Measurements from ENCODE around the gene FGF19.

Gene FGF19, protein sequence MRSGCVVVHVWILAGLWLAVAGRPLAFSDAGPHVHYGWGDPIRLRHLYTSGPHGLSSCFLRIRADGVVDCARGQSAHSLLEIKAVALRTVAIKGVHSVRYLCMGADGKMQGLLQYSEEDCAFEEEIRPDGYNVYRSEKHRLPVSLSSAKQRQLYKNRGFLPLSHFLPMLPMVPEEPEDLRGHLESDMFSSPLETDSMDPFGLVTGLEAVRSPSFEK

DNA sequence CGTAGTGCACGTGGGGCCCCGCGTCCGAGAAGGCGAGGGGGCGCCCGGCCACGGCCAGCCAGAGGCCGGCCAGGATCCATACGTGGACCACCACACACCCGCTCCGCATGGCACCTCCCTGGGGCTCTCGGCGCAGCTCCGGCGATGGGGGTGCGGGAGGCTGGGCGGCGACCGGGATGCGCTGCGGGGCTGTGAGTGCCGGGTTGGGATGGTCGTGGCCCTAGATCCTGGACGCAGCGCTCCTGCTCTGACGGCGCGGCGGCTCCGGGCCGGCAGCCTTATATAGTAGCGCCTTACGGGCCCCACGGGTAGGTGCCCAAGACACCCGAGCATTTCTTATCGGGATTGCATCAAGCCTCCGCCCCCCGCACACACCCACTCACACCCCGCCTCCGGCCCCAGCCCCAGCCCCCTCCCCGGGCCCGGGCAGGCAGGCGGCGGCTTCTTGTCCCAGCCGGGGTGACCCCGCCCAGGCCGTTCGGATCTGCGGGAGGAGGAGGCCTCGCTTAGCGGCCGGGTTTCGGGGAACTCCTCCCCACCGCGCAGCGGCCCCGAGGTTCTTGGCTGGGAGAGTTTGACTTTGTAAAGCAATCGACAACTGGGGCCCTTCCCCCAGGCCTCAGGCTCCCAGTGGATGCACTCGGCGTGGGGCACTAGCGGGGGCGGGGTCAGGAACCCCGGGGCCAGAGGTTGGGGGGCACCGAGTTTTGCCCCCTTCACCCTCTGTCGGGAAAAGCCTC is at the start of gene FGF19:
FGF19 (minus strand) TSS at position 255 of the 740 bp plus-strand sequence; CDS start at position 109, 146 bp downstream.
- DNase-seq = peak in 1 of 2 experiments; percentile 34

DNA sequence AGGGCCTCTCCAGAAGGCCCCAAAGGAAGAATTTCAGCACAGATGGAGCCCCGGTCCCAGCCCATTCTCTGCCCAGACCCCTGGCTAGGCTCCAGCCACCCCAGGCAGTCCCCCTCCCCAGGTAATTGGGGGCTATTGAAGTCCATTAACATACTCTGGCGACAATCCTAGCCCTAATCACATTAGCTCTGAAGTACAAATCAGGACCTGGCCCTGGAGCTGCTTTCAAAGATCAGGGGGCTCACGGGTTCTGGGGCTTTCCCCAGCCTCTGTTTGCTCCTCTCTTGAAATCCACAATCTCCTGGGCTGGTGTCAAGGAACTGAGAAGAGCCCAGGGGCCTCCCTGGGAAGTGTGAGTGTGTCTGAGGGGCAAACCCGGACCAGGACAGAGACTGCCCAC is 49.1 kb upstream of the FGF19 start:
- DNase-seq = no peak

DNA sequence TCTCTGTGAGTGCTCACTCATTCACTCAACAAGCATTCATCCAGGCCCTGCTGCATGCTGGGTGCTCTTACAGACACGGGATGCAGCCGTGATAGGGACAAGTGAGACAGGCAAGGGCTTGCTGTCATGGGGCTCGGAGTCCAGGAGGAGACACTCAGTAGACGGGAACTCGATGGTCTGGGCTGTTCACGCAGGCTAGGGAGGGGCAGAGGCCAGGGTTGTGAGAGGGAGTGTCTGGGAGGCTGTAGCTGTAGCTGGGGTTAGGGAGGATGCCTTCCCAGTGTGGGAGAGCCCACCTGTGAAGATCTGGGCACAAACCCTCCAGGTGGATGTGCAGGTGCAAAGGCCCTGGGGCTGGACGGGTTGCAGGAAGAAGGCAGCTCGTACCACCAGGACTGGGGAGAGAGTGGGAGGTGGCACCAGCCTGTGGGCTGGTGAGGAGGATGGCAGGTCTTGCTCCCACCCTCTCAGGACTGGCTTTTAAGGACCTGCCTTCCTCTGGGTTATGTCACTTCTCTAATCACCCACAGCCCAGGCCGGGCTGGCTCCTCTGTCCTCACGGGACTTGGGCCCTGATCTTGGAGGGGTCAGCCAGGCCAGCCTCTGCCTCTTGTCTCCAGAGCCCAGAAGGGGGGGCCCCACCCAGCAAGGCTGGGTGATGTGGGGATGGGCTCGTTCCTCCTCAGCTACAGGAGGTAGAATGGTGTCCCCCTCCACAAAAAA is 47.2 kb upstream of the FGF19 start:
- no peak for DNase-seq

DNA sequence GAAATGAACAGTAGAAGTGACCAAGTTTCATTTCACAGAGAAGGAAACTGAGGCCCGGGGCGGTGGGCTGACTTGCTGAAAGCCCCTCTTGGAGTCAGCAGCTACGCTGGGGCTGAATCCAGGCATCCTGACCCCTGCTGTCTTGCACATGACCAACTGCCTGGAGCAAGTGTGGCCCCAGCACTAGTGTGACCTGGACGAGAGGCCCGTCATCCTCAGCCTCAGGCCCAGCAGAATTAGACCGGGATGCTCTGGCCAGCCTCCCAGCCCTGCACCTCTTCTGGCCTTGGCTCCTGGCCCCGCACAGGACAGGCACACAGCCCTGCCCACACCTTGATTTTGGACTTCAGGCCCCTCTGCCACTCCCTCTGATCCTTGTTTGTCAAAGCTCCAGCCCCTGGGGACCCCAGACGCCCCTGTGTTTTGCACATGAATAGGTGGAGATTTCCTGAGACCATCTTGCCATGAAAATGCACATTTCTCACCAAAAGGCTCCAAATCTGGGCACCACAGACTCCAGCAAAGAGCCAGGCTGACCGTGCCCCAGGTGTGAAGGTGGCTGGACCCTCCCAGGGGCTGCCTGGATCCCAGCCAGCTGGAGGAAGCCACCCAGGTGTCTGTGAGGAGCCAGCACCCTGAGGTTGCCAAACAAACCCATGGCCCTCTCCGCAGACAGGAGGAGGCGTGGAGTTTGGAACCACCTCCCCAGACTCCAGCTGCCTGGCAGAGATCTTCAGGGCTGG is 46.5 kb upstream of the FGF19 start:
- DNase-seq = no peak

DNA sequence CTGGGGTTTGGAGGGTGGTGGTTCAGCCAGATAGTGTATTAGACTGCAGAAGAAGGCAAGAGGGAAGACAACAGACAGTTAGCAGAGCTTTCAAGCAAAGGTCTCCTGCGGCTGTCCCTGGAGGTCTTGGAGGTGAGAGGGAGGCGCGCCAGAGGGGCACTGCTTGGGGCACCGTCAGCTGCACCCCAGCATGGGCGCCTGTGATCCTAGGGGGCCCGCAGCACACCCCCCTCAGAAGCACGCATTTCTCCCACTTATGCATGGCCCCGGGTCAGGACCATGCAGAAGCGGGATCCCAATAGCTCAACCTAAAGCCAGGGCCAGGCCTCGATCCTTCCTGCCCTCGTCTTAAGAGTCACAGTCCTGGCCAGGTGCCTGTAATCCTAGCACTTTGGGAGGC is 44.8 kb upstream of the FGF19 start:
- DNase-seq = no peak

DNA sequence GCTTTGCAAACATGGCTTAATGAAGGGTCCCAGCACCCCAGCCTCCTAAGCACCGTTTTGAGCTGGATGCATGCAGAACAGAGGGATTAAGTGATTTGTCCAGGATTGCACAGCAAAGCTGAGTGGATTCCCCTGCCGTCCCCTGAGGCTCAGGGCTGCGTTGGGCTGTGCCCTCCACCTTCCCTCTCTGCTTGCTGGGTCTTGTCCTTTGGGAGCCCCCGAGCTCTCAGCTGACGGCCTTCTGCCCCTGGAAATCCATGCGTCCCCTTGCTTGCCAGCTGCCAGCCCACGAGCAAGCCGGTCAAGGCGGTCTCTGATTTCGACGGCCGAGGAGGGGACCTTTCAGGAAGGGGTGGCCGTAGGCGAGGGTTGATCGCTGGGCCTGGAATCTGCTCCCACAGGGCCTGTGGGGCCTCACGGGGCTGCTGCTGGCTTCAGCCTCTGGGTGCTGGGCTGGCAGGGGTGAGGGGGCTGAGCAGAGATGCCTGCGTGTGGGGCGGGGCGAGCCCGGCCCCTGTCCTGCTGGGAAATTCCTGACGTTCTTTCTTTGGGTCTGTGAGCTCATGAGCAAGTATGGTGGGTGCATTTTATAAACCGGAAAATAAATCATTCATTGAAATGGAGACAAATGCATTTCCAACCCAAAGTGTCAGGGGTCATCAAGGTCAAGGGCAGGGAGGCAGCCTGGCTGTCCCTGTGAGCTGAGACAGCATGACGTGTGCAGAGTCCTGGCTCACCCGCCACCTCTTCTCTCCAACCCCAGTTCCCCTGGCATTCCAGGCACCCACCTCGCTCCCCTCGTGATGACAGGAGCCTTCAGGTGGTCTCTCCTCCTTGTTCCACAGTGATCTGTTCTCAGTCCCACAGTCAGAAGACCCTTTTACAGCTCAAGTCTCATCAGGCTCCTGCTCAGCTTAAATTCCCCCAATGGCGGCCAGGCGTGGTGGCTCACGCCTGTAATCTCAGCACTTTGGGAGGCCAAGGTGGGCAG is 43.2 kb upstream of the FGF19 start:
- DNase-seq = no peak

DNA sequence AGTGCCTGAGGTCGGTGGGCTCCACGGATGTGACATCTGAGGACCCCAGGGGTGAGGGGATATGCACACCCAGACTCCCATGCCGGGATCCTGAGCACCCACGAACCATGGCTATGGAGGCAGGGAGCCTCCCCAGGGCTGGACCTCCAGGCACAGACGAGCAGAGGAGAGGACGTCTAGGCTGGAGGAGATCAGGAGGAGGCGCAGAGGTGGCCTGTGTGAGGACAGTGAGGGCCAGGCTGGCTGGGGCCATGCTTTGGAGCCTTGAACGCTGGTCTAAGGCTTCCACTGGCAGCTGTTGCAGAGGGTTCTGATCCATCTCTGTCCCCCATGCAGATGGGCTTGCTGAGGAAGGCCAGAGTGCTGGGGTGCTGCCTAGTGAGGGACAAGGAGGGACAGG is 42.3 kb upstream of the FGF19 start:
- DNase-seq = no peak

DNA sequence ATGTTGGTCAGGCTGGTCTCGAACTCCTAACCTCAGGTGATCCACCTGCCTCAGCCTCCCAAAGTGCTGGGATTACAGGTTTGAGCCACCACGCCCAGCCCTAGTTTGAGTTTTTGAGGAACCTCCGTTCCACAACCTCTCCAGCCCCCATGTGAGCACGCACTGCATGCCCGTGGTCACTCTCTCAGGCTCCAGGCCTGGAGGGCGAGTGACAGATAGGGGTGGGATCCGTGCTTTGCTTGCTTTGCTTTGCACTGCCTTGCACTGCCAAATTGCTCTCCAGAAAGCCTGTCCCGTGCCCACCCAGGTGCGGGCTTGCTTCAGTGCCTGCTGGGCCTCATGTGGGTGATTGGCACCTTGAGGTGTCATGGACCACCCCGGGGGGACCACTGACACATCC is 41.4 kb upstream of the FGF19 start:
- no peak for DNase-seq

DNA sequence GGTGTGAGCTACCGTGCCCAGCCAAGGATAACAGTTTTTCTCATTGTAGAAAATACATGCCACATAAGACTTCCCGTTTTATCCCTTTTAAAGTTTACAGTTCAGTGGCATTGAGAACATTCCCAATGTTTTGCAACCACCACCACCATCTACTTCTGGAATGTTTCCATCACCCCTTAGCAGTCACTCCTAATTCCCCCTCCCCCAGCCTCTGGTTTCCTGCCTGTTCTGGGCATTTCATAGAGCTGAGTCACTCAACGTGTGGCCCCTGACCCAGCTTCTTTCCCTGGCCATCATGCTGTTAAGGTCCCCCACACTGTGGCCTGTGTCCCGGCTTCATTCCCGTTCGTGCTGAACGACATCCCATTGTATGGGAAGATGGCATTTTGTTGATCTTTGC is 40.6 kb upstream of the FGF19 start:
- no peak for DNase-seq

DNA sequence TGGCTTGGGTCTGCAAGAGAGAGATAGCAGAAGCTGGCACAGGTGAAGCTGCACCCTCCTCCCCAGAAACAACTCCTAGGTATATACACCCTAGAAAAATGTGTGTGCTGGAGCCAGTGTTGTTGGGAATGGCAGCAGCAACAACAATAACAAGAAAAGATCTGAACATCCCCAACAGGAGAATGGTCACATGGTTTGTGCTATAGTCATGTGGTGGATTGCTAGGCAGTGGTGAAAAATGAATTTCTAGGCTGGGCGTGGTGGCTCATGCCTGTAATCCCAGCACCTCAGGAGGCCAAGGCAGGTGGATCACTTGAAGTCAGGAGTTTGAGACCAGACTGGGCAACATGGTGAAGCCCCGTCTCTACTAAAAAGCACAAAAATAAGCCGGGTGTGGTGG is 31.0 kb upstream of the FGF19 start:
- no peak for DNase-seq

DNA sequence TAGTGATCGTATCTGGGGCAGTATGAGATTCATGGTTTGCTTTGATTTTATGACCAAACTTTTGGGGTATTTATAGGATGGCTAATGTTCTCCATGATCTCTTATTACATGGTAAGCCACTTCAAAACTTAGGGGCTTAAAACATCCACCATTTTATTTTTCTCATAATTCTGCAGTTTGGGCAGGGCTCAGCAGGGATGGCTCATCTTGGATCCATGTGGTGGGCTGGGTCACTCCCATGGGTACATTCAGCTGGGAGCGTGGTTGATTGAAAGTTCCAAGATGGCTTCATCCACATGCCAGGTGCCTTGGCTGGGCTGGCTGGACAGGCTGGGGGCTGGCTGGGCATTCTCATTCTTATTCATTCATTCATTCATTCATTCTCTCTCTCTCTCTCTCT is 30.5 kb upstream of the FGF19 start:
- no peak for DNase-seq

DNA sequence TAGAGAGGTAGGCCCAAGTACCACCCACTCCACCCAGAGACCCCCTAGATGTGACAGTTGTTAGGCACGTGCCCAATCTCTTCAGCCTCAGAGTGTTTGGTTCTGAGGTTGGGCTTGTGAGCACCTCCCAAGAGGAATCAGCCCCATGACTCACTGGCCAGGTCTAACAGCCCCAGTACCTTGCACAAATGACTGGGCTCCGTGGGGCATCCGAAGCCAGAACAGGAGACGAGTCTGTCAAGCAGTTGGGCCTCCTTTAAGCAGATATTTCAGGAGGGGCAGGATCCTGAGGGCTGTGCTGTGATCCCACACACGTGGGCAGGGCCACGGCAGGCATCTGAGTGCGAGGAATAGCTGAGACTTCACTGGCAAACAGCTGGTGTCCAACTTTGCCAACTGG is 29.1 kb upstream of the FGF19 start:
- no peak for DNase-seq

DNA sequence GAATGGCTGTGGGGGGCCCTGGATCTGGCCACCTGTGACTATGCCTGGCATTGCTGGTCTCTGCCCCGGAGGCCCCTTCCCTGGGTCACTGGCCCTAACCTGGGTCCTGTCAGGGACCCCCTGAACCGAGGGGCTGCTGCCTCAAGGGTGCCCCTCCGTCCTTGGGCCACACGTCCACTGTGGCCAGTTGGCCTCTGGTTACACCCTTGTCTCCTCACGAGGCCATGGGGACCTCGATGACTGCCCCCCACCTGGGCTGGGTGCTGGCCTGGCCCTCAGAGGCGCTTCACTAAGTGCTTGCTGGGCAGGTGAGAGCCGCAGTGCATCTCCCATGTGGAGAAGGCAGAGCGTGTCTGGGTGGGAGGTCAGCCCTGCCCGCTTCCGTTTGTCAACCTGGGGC is 27.3 kb upstream of the FGF19 start:
- DNase-seq = no peak

DNA sequence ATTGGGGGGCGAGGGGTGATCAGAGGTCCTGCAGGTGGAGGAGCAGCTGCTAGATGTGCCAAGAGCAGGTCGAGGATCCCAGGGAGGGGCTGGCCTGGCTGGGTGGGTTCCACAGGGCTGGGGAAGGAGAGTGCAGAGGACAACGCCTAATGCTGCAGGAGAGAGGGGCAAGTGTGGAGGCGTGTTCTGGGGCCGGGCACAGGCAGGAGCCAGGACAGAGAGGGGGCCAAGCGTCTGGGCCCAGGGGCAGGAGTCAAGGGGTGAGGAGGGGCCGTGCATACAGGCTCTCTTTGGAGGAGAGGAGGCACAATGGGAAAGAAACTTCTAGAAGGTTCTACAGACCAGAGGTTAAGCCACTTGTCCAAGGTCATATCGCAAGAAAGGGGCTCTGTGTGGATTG is 26.7 kb upstream of the FGF19 start:
- no peak for DNase-seq

DNA sequence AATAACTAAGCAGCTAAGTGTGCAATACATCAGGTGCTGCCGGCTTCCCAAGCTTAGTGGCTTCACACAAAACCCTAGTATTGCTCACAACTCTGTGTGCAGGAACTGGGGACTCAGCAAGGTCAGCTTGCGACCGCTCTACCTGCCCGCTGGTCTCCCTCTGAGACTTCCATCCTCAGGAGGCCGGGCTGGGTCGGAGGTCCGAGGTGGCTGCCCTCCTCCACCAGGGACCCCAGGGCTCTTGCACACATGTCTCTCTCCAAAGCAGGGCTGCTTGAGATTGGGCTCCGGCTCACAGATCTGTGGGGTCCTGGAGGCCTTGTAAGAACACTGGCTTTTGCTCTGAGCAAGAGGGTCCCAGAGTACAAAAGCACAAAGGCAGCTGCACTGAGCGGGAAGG is 25.4 kb upstream of the FGF19 start:
- no peak for DNase-seq

DNA sequence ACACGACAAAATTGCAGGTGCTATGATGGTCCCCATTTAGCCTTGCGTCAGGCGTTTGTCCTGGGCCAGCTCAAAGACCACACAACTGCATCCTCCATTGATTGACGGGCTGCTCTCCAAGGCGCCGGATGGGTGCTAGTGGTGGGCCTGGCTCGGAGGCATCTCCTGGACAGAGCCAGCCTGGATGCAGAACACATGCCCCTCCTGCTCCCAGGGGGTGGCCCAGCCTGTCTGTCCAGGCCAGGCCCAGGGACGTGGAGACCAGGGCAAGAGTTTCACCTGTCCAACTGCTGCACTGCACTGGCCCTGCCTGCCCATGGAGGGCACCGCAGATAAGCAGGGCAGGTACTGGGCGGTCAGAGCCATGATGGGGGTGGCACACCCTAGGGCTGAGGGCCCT is 23.4 kb upstream of the FGF19 start:
- no peak for DNase-seq

DNA sequence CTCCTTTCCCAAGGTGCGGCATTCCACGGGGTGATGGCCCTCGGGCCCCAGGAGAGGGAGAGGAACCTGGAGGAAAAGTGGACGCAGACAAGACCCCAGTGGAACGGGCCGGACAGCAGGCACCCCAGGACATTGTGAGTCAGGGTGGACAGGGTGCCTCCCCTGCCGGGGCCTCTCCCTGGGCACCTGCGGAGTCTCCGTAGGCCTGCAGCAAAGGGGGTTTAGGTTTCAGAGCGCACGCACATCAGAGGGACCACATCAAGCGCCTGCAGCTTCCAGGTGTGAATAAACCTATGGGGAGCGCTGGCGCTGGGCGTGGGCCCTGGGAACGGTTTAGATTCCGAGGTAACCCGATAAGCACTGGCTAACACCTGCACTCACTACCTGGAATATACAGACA is 22.7 kb upstream of the FGF19 start:
- peak in 1 of 2 experiments; percentile 35 for DNase-seq

DNA sequence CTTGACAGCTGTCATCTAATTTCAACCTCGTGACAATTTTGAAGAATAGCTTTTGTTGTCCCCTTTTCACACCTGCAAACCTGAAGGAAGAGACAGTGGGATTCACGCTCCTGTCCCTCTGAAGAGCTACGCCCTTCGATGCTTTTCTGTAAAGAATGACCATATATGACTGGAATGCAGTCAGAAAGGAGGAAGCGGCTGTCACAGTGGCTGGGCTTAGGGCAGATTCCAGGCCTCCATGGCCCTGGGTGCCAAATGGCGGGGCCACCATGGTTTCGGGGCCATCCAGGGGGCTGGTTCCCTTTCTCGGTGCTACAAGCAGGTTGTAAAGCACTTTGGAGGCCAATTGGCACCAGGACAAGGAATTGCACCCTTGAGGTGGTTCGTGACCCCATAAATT is 22.2 kb upstream of the FGF19 start:
- no peak for DNase-seq

DNA sequence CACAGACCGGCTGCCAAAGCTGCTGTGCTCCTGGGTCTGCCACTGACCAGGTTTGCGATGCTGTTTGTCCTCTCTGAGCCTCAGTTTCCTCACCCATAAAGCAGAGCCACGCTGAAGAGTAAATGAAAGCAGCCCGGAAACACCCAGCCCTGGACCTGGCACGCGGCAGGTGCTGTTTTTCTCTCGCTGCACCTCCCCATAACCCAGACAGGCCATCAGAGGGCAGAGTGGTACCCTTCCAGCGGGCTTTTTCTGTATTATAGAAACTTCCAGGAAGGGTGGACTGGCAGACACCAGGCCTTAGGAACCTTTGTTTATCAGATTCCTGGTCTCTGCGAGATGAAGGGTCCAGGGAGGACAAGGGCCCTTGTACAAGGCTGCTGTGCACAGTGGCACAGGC is 17.9 kb upstream of the FGF19 start:
- DNase-seq = peak; percentile 7 to 73

DNA sequence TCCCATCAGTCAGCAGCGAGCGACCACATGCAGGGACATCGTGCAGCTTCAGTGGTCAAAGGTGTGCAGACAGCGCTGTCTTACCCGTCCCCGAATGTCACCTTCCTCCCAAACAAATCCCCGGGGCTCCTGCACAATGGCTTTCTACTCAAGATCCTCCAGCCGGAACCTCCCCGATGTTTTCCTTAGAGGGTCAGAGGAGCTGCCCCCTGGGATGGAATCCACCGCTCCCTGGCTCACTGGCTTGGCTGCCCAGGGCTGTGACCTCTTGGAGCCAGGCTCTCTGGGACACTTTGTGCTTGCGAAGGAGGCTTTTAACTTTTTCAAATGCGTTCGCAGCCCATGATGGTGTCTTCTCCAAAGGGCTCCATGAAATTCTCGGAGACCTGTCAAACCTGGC is 17.3 kb upstream of the FGF19 start:
- DNase-seq = no peak

DNA sequence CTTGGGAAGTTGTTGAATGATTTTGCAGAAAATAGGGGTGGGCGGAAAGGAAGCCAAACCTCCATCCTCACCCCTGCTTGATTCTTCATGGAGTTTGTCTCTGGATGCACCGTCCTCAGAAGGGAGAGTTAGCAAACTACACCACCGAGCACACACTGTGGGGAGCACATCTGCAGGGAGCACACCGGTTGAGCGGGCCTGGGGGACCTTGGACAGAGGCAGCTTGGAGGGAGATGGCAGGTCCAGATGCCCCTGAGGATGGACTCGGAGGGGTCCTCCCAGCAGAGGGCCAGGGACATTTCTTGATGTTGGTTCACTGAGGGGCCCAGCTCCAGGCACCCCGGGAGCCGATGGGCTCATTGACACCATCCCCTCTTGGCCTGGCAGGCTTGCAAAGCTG is 15.1 kb upstream of the FGF19 start:
- DNase-seq = no peak

DNA sequence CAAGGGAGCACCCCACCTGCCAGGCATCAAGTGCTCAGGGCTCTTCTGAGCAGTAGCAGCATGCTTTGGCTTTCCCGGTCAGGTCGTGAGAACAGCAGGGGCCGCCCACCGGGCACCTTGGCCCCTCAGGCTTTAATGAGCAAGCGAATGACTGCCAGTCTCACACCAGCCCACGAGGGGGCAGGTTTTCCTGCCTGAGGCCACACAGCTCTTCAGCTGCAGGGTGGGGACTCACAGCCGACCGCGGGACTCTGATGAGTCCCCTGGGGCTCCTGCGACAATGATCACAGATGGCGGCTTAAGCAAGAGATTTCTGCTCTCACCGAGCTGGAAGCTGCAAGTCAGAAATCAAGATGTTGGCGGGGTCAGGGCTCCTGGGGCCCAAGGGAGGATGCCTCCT is 14.3 kb upstream of the FGF19 start:
- DNase-seq = peak; percentile 68 to 85
